Choroid plexus epithelial cell (primary cell): ENCODE data around the gene MYO5B.
"Not testable (repeated sequence)": the region's sequence is repeated elsewhere in the genome, so short reads cannot be mapped to it uniquely, and the experiment has no call there.

Experiments
- DNase-seq: peaks from one replicate; pipeline ENCODE4 v3.0.0-alpha.2; 2010; ENCODE audit warnings: low read depth
- H3K4me3 ChIP-seq: 2 replicates; pipeline ENCODE4 v1.5.1; 2011; ENCODE audit warnings: low read depth, mild to moderate bottlenecking, control low read depth, low read length, moderate library complexity
- TF ChIP-seq, protein P1 (sequence below): conservative IDR thresholded peaks from 2 replicates; pipeline ENCODE4 v1.5.1; 2011; ENCODE audit warnings: low read depth, mild to moderate bottlenecking, control low read depth, inconsistent platforms, low read length, moderate library complexity

The MYO5B gene

DNA sequence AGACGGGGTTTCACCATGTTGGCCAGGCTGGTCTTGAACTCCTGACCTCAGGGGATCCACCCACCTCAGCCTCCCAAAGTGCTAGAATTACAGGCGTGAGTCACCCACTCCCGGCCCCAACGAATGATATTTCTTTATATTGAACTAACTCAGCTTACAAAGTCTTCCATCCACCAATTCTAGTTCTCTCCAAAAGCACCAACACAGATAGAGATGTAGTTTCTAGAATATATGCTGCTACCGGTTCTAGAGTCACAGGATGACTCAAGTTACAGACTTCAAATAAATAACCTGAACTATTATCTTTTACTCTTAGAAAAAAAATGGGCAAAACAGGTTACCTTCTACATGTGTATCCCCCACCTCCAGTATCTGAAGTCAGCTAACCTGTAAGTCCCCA is 390.9 kb downstream of the MYO5B start:
- DNase-seq: no peak
- H3K4me3 ChIP-seq: no peak overlapping the region
- TF ChIP-seq, protein P1, sequence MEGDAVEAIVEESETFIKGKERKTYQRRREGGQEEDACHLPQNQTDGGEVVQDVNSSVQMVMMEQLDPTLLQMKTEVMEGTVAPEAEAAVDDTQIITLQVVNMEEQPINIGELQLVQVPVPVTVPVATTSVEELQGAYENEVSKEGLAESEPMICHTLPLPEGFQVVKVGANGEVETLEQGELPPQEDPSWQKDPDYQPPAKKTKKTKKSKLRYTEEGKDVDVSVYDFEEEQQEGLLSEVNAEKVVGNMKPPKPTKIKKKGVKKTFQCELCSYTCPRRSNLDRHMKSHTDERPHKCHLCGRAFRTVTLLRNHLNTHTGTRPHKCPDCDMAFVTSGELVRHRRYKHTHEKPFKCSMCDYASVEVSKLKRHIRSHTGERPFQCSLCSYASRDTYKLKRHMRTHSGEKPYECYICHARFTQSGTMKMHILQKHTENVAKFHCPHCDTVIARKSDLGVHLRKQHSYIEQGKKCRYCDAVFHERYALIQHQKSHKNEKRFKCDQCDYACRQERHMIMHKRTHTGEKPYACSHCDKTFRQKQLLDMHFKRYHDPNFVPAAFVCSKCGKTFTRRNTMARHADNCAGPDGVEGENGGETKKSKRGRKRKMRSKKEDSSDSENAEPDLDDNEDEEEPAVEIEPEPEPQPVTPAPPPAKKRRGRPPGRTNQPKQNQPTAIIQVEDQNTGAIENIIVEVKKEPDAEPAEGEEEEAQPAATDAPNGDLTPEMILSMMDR: no peak

DNA sequence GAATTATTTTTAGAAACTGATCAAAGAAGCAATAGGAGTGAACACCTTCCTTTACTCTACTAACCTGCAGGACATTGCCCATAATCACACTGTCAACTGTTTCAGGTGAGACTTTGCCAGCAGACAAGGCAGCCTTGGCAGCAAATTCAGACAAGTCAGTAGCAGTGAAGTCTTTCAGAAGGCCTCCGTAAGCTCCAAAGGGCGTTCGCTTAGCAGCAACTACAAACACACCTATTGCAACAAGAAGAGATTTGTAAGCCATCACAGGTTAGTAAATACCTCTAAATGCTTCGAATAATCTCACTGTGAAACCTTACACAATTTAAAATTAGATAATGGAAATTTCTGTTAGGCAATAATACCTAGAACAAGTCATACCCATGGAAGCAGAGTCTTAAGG is 392.3 kb downstream of the MYO5B start:
- no peak for DNase-seq
- TF ChIP-seq, protein P1: no peak
- H3K4me3 ChIP-seq: no peak overlapping the region

DNA sequence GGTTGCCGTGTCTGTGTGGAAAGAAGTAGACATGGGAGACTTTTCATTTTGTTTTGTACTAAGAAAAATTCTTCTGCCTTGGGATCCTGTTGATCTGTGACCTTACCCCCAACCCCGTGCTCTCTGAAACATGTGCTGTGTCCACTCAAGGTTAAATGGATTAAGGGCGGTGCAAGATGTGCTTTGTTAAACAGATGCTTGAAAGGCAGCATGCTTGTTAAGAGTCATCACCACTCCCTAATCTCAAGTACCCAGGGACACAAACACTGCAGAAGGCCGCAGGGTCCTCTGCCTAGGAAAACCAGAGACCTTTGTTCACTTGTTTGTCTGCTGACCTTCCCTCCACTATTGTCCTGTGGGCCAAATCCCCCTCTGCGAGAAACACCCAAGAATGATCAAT is 394.5 kb downstream of the MYO5B start:
- H3K4me3 ChIP-seq, DNase-seq: not testable (repeated sequence)

- H3K4me3 ChIP-seq: not testable (repeated sequence)
These were observed 395.1 kb downstream of the MYO5B start for GRCh38 chr18:49799806-49800205.

DNA sequence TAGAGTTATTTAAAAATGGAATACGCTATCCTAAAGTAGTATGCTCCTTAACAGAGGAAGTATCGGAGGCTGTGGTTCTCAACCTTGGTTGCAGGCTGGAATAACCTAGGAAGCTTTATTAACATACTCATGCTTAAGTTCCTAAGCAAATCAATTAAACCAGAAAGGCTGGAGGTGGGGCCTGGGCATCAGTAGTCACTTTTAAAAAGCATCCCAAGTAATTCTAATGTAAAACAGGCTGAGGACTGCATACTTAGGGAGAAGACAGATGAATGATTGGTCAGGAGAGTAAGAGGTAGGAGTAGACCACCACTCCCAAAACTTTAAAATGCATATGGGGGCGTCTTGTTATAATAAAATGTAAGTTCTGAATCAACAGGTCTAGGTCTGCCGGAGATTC is 396.9 kb downstream of the MYO5B start:
- no peak overlapping the region for H3K4me3 ChIP-seq
- TF ChIP-seq, protein P1: no peak
- no peak for DNase-seq

More at GRCh38 chr18:49799806-49800205, 395.1 kb downstream of the MYO5B start:
- DNase-seq: not testable (repeated sequence)

DNA sequence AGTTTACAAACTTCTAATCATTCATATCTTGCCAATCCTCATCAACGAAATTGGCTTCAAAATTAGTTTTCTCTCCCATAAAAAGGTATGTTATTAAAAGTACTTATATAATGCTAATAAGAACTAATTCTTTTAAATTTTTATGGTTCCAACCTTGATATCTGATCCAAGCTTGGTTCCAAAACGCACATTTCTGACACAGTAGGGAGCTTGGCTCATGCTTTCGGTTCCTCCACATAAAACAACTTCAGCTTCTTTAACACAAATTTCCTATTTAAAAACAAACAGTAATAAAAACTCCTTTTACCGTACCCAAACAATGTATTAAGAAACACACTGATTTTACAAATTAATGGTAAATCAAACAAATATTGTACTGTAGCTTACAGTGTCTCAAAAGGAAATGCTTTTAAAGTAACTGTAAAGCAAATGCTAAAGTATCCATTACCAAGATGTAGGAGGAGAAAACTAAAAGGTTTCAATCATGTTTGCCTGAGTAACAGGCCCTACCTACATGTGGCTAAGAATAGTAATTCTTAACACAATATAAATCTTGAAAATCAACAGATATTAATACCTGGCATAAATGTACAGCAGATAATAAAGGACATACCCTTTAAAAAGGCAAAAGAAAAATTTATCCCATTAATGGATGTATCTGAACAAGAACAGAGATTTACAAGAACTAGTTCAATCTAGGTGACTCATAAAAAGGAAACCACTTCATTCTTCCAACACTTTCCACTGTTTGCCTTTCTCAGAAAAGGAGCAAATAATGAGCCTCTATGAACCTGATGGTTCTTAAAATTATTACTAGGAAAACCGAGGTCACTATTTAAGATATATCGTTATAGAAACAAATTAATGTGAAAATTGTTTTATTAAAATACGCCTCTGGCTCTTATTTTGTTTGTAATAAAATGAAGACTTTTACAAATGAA is 399.1 kb downstream of the MYO5B start:
- H3K4me3 ChIP-seq: no peak overlapping the region
- peak; percentile 69 for DNase-seq
- TF ChIP-seq, protein P1: no peak

DNA sequence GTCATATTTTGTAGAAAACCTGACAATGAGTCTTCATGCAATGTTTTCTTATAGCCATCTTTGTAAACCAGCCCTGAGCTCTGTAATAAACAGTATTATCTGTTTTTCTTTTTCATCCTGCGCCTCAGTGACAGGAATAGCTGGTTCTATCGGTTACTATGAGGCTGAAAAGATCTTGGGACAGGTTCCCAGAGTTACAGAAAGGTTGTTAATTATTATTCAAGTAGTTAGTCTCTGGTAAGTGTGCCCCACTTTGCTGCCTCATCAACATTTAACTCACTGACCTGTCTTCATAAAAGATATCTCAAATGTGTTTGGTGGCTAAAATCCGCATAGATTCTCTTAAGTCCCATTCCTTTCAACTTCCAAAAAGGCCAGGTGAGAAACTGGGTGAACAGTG is 400.2 kb downstream of the MYO5B start:
- no peak for DNase-seq
- TF ChIP-seq, protein P1: no peak
- no peak overlapping the region for H3K4me3 ChIP-seq

DNA sequence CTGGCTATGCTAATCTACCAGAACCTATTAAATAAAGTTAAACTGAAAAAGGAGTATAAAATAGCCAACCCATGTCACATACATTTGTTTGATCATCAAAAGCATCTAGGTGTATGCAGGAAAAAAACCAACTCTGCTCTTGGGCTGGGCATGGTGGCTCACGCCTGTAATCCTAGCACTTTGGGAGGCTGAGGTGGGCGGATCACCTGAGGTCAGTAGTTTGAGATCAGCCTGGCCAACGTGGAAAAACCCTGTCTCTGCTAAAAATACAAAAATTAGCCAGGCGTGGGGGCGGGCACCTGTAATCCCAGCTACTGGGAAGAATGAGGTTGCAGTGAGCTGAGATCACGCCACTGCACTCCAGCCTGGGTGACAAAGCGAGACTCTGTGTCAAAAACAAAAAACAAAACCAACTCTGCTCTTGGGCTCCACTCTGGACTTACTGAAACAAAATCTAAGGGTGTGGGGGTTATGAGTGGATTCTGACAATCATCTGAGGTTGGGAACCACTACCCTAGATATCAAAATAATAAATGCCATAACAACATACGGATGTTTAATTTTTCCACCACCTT is 405.3 kb downstream of the MYO5B start:
- DNase-seq, H3K4me3 ChIP-seq: not testable (repeated sequence)
